Heart left ventricle (tissue), 13 donors: ENCODE data around the gene CHST11.

Source experiments
- CTCF ChIP-seq, 12 donors: fragments of 200-600 bp; sonication (generic) in 4 of 12; IDR thresholded peaks; one replicate each; pipeline versions ENCODE4 v1.5.0 to v1.8.0; 2018 to 2022; ENCODE audit warnings: antibody characterized with exemption in 12 of 12, mild to moderate bottlenecking in 5 of 12
- POLR2A ChIP-seq, 2 donors: fragments of 450-650 bp; IDR thresholded peaks; one replicate each; pipeline ENCODE4 v1.6.1; 2017; ENCODE audit warnings: antibody characterized with exemption in 2 of 2, mild to moderate bottlenecking in 2 of 2, moderate library complexity in 2 of 2
- donor health status: ischemic (EF 13 %, LVEDD 7.1; RV severe dilation, severe dysfunction).
- donor health status: DM: no; HTN: yes; CAD: no.
- donor health status: DM: no; HTN: no; CAD: no.
- donor health status: ischemic (EF 25% LVEDD 6.9; RV normal size, moderate dysfunction).
- donor health status: ischemic (EF 25% LVEDD 5.7; RV mildly dilated, moderate dysfunction).
- donor health status: ischemic (EF 35%, LVEDD 5.7; RV mildly dilated, moderate dysfunction).
- donor health status: nonischemic (EF 11% LVEDD 7.7; RV severe dilation, severe dysfunction).
- donor health status: DM: yes; HTN: yes; CAD: no.
- donor health status: PGD.
- donor health status: ischemic (EF 29% LVEDD 5.4; RV normal size, mild dysfunction).
- donor health status: nonischemic (EF 23%, LVEDD 6.1; RV moderate dilation, normal function).

- TF ChIP-seq CTCF (IDR thresholded peaks at IDR 0.05) (no peak), POLR2A (IDR thresholded peaks at IDR 0.05) (no peak)
Observed at GRCh38 chr12:104681012-104681690, 224.4 kb downstream of the CHST11 start.
